ENCODE measurements around the gene SLC20A1.
A peak's percentile ranks its signal among the peaks of the same experiment; 100 is the strongest.

The SLC20A1 gene

DNA sequence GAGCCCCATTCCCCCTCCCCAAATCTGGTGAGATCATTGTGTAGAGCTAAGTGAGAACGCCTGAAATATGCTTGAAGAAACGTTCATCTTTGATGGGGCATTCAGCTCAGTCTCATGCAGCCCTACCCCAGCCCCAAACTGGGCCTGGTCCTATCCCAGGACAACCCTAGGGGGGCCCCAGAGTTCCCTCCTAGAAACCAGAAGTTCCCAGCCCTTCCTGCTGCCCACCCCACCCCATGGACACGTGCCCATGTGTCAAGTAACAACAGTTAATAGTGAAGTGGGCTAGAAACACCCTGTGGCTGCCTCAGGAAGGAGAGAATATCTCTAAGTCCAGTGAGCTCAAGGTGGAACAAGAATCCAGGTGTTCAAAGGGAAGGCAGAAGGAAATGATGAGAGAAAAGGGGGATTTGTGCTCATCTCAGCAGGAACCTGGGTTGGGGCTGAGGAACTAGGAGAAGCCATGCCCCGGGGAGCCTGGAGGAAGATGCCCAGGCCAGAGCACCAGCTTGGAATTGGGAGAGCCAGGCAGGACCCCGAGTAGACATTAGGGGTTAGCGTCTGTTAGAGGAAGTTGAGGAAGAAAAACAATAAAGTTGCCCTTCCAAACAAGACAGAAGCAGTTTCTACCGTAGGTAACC, 20.1 kb upstream of the SLC20A1 start:
- no peak for DNase-seq

GRCh38 chr2:112626604-112627059, 19.1 kb upstream of the SLC20A1 start:
- DNase-seq: peak; percentile 64

DNA sequence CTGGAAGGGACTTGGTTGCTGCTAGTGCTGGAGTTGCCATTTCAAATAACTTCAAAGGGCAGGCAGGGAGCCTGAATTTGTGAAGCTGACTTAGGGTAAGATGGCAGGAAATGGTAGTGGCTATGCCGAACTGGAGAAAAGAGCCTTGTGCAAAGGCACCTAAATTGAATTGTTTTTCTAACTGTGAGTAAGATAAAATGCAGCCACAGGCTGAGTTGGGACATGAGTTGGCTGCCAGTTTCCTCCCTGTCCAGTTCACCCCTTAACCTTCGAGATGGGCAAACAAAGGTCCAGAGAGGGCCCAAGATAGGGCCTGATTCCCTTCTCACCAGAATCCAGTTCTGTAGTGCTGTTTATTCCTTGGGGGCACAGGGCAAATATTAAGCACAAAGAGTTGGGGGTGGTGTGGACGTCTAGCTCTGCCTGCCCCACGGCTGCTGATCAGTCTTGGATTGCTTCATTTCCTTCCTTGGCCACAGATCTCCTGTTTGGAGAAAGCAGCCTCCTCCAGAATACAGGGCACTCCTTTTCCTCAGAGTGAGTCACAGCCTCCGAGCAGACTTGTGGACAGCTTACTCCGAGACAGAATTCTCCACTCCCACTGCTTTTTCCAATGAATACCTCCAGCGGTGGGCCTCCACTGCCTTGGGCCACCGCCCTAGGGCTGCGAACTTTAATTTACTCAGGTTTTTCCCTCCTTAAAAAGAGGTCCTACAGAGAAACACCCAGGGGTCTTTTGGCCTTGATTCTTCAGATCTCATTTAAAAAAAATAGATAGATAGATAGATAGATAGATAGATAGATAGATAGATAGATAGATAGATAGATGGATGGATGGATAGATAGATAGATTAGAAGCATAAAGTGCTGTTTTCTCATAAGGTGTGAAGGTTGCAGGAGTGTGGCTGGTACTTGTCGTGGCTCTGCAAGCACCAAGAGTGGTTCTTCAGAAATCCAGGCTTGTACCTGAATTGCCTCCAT, 18.4 kb upstream of the SLC20A1 start:
- peak; percentile 35 for DNase-seq

DNA sequence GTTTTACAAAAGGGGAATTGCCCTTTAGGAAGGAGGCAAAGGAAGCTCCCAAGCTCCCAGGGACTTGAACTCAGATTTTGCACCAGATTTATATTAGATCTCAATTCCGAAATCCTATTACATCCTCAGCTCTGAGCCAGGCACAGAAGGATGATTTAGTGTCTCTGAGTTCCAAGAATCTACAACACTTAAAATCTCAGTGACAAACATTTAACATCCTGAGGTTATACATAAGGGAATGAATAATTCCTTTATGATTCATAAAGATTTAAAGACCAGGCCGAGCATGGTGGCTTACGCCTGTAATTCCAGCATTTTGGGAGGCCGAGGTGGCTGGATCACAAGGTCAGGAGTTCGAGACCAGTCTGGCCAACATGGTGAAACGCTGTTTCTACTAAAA, 16.5 kb upstream of the SLC20A1 start:
- no peak for DNase-seq

DNA sequence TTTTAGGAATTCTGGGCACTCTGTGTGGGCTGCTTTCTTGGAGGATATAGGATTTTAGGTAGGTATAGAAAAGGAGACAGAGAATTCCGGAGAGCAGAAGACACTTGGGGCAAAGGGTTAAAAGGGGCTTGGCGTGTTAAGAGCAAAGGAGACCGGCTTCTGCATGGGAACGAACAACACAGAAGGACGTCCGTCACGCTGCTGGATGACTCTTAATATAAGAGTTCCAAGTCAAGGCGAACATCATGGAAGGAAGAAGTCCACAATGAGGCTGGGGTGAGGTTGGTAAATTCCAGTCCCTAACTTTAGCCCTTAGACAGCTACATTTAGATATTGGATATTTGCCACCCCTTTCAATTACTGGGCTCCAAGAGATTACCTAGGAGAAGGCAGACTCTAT, 15.9 kb upstream of the SLC20A1 start:
- no peak for DNase-seq

DNA sequence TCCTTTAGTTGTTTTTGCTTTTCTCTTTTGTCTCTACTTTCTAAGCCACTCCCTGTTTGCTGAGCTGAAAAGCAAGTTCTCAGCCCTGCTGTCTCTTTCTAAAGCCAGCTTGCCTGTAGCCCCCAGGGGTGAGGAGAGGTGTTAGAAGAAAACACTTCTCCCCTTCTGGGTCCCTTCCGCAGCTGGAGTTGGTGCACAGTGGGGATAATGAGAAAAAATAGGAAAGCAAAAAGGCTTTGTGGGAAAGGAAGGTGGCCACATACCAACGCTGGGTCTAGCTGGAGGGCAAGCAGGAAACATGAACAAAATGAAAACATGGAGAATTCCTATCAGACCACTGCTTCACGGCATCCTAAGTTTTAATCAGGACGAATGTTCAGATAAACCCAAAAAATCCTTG, 15.5 kb upstream of the SLC20A1 start:
- no peak for DNase-seq

DNA sequence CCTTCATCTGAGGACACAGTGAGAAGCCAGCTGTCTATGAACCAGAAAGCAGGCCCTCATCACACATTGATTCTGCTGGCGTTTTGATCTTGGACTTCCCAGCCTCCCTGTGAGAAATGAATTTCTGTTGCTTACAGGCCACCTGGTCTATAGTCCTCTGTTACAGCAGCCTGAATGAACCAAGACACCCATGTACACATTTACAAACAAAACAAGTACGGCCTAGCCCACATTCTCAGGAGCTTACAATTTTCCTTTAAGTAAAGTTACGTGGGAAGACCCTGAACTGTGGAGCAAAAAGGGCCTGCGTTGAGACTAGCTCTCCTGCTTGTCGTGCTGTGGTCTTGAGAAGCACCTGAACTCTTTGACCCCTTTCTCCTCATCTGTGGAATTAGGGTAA, 12.0 kb upstream of the SLC20A1 start:
- DNase-seq: no peak

DNA sequence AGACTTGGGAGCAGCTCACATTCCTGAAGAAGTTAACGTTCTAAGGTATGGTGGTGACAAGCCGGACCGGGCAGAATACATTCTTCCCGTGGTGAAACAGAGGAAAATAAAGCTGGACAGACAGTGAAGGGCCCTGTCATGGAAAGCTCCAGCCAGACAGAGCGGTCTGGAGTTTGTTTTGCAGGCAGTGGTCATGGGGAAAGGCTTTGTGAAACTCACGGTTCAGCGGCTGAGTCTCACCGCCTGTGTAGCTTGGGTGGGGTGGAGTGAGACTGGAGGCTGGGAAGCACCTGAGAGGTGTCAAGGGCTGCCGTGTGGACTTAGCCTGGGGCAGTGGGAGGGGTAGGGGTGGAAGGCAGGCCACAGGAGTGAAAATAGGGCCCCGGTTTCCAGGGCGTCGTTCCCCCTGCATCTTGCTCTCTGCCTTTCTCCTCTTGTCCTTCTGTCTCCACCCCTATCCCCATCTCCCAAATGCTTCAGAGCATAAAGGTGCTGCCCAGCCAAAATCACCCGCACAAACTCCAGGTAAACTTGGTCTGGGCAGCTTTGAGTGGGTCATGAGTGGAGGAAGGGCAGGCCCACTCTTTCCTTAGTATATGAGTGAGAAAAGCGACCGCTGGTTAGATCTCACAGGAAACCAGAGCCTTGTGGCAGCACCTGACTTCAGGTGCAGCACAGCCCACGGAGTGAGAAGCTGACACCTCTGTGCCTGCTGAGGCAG, 11.4 kb upstream of the SLC20A1 start:
- no peak for DNase-seq

DNA sequence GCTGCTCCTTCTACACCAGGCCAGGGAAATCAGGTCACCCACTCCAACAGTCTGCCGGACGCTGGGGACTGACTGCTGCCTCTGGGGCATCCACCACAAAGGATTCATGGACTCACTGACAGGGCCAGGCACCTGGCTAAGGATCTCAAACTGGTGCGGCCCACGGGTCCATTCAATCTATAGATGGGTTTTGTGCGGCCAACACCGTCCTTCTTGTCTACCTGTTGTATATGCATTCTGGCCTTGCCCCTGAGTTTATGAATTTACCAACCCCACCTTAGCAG, 10.9 kb upstream of the SLC20A1 start:
- DNase-seq: no peak

- DNase-seq: no peak
Measured at GRCh38 chr2:112636605-112637288, 9.0 kb upstream of the SLC20A1 start.

GRCh38 chr2:112637289-112637660, 8.5 kb upstream of the SLC20A1 start:
- no peak for DNase-seq

DNA sequence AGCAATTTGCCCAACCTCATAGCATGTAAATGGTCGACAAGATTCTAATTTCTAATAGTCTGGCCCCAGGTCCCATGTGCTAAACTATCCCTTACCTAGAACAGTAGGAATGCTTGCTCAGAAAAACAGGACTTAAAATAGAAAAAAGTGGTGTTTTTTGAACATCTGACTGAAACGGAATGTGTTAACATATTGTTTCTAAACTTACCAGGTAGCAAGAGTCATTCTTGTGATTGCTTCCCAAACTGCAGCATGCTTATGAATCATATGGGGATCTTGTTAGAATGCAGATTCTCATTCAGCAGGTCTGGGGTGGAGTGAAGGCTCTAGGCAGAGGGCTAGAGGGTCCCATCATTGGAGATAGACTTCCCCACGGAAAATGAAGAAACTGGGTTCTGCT, 5.8 kb upstream of the SLC20A1 start:
- no peak for DNase-seq

GRCh38 chr2:112640467-112640799, 5.3 kb upstream of the SLC20A1 start:
- DNase-seq: no peak

- DNase-seq: no peak
Measured at GRCh38 chr2:112640800-112641675, 4.7 kb upstream of the SLC20A1 start.

DNA sequence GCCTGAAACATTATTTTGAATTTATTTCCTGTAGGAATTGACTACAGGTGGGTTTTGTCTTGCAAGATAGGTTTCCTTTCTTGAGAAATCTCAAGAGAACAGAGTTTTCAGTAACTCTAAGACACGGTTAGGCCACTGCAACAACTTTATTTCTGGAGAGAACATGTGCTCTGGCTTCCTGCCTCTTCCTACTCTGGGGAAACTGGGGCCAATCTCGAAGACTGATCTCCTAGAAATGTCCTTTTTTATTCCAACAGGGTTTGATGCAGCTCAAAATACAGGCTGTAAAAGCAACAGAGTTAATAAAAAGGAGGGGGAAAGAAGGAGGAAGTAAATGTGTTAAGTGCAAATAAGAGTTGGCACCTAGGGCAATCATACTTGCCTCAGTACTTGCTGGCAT, 4.0 kb upstream of the SLC20A1 start:
- no peak for DNase-seq

GRCh38 chr2:112642561-112642960, 3.2 kb upstream of the SLC20A1 start:
- no peak for DNase-seq

- no peak for DNase-seq
Measured at GRCh38 chr2:112642966-112643365, 2.8 kb upstream of the SLC20A1 start.

- DNase-seq: no peak
Measured at GRCh38 chr2:112643488-112643887, 2.3 kb upstream of the SLC20A1 start.

- DNase-seq: no peak
Measured at GRCh38 chr2:112644155-112644932, 1.4 kb upstream of the SLC20A1 start.

DNA sequence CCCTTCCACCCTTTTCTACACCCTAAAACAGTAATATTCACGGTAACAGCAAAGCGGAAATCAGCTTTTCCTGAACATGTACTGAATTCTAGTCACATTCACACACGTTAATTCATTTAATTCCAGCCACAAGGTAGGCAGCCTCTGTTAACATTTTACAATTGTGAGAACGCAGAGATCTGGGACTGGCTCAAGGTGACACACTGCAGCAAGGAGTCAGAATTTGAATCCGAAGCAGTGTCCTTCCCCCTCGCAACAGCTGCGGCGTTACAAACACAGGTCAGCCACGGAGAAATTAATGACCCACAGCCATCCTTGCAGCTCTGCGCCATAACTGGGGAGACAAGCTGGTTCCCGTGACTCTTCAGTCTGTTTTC, 818 bp upstream of the SLC20A1 start:
- DNase-seq: no peak

GRCh38 chr2:112646102-112646719, 472 bp downstream of the SLC20A1 start:
- DNase-seq: no peak
